Measurements from ENCODE around the gene NAV2.

NAV2 gene

GRCh38 chr11:19872512-19873145 lies 160.0 kb downstream of the NAV2 start:
- no peak for DNase-seq (ENCODE audit: low read depth)
- H3K4me3 ChIP-seq (ENCODE audit: low read depth, low read length) = no peak overlapping the region
- TF ChIP-seq CTCF (conservative IDR thresholded peaks at IDR 0.05; ENCODE audit: low read depth, low read length) = no peak

- DNase-seq (ENCODE audit: low read depth) = no peak
- no peak for TF ChIP-seq CTCF (conservative IDR thresholded peaks at IDR 0.05; ENCODE audit: low read depth, low read length)
- no peak overlapping the region for H3K4me3 ChIP-seq (ENCODE audit: low read depth, low read length)
Measured at GRCh38 chr11:19873730-19874129, 161.1 kb downstream of the NAV2 start.

GRCh38 chr11:19874266-19874665 lies 161.6 kb downstream of the NAV2 start:
- no peak overlapping the region for H3K4me3 ChIP-seq (ENCODE audit: low read depth, low read length)
- no peak for TF ChIP-seq CTCF (conservative IDR thresholded peaks at IDR 0.05; ENCODE audit: low read depth, low read length)
- DNase-seq (ENCODE audit: low read depth) = peak; percentile 41

- no peak for DNase-seq (ENCODE audit: low read depth)
- TF ChIP-seq CTCF (conservative IDR thresholded peaks at IDR 0.05; ENCODE audit: low read depth, low read length) = no peak
- no peak overlapping the region for H3K4me3 ChIP-seq (ENCODE audit: low read depth, low read length)
Measured at GRCh38 chr11:19876750-19877149, 164.1 kb downstream of the NAV2 start.

- TF ChIP-seq CTCF (conservative IDR thresholded peaks at IDR 0.05; ENCODE audit: low read depth, low read length) = no peak
- no peak for DNase-seq (ENCODE audit: low read depth)
- H3K4me3 ChIP-seq (ENCODE audit: low read depth, low read length) = no peak overlapping the region
Measured at GRCh38 chr11:19878520-19878919, 165.9 kb downstream of the NAV2 start.

GRCh38 chr11:19879307-19880087 lies 166.9 kb downstream of the NAV2 start:
- H3K4me3 ChIP-seq (ENCODE audit: low read depth, low read length) = no peak overlapping the region
- no peak for DNase-seq (ENCODE audit: low read depth)
- no peak for TF ChIP-seq CTCF (conservative IDR thresholded peaks at IDR 0.05; ENCODE audit: low read depth, low read length)

GRCh38 chr11:19880088-19880345 lies 167.4 kb downstream of the NAV2 start:
- no peak for TF ChIP-seq CTCF (conservative IDR thresholded peaks at IDR 0.05; ENCODE audit: low read depth, low read length)
- DNase-seq (ENCODE audit: low read depth) = no peak

More at GRCh38 chr11:19880088-19880345, 167.4 kb downstream of the NAV2 start:
- H3K4me3 ChIP-seq (ENCODE audit: low read depth, low read length) = no peak overlapping the region
